ENCODE data around the gene G6PC3. TPM values are rescaled to one million over a fixed set of nuclear protein-coding genes. Genes with fewer than 3 reads are reported as not detected.

The G6PC3 gene
- polyA plus RNA-seq, 1 of the 3 experiments (the other 2 are of a cell fraction), result 166 TPM

DNA sequence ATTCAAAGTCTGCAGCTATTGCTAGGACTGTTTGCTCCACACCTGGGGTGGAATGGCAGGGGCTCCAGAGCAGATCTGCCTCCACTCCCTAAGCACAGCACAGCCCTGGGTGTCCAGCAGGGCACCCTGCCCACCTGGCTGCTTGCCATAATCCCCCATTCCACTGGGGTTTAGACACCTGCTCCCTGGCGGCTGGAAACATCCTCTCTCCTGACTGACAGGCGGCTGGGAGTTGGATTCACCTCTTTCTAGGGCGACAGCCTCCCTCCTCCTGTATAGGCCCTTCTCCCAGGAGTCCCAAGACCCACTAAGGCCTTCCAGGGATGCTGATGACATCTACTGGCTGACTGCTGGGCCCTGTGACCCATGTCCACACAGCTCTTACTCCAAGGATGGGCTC, 34.9 kb downstream of the G6PC3 start:
- Histone ChIP-seq H3K9ac (no peak overlapping the region), H2AFZ (ENCODE audit: low read depth) (no peak overlapping the region), H3K9me3 (no peaks in the 10 kb centered on the region), H3K4me1 (ENCODE audit: control insufficient read depth in 1 of 2, insufficient read depth in 2 of 2, low read depth in 1 of 2, low read length in 1 of 2) (peaks cover 30 to 40% of the 10 kb centered on the region in 2 experiments), H3K27me3 (ENCODE audit: insufficient read depth) (no peaks in the 10 kb centered on the region), H3K27ac (ENCODE audit: low read depth in 2 of 2, low read length in 1 of 2) (peak overlapping the region in 1 of 2 experiments; percentile 17; a peak in 2 of 4 replicates), H3K9me2 (no peaks in the 10 kb centered on the region), H3F3A (replicated peaks; ENCODE audit: insufficient read depth) (peaks cover 21% of the 10 kb centered on the region), H3K4me2 (no peak overlapping the region), H3K4me3 (ENCODE audit: low read depth in 2 of 2, low read length in 1 of 2) (no peak overlapping the region), H4K20me1 (ENCODE audit: insufficient read depth) (peaks cover 3% of the 10 kb centered on the region), H3K79me2 (ENCODE audit: insufficient read depth) (peaks cover 69% of the 10 kb centered on the region), H3K36me3 (replicated peaks in 1 of 2; ENCODE audit: control insufficient read depth in 1 of 2, insufficient read depth in 2 of 2, low read length in 1 of 2) (no peaks in the 10 kb centered on the region)
- CTCF ChIA-PET, result interaction anchor here (1.0 to 4.8 kb wide), 5 partner anchors 10 to 63 kb away, joined by 4 to 26 read pairs (median 5); partner anchors contain the start of gene HDAC5
- 70% methylated on average over 3 of the region's 3 CpGs for WGBS (ENCODE audit: low lambda C conversion rate)
- POLR2A ChIA-PET, result interaction anchor here (1.0 kb wide), 1 partner anchor 22 kb away, joined by 3 read pairs; no protein-coding TSS in a partner anchor
- peak; percentile 46 for DNase-seq
- no peak for TF ChIP-seq TEAD4 (IDR thresholded peaks at IDR 0.05; ENCODE audit: borderline replicate concordance, insufficient read depth)
- TF ChIP-seq, protein P1, sequence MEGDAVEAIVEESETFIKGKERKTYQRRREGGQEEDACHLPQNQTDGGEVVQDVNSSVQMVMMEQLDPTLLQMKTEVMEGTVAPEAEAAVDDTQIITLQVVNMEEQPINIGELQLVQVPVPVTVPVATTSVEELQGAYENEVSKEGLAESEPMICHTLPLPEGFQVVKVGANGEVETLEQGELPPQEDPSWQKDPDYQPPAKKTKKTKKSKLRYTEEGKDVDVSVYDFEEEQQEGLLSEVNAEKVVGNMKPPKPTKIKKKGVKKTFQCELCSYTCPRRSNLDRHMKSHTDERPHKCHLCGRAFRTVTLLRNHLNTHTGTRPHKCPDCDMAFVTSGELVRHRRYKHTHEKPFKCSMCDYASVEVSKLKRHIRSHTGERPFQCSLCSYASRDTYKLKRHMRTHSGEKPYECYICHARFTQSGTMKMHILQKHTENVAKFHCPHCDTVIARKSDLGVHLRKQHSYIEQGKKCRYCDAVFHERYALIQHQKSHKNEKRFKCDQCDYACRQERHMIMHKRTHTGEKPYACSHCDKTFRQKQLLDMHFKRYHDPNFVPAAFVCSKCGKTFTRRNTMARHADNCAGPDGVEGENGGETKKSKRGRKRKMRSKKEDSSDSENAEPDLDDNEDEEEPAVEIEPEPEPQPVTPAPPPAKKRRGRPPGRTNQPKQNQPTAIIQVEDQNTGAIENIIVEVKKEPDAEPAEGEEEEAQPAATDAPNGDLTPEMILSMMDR (IDR thresholded peaks at IDR 0.05), result no peak
- TF ChIP-seq, protein P2, sequence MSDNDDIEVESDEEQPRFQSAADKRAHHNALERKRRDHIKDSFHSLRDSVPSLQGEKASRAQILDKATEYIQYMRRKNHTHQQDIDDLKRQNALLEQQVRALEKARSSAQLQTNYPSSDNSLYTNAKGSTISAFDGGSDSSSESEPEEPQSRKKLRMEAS (IDR thresholded peaks at IDR 0.05; ENCODE audit: low read depth), result no peak
- TF ChIP-seq, protein P3, sequence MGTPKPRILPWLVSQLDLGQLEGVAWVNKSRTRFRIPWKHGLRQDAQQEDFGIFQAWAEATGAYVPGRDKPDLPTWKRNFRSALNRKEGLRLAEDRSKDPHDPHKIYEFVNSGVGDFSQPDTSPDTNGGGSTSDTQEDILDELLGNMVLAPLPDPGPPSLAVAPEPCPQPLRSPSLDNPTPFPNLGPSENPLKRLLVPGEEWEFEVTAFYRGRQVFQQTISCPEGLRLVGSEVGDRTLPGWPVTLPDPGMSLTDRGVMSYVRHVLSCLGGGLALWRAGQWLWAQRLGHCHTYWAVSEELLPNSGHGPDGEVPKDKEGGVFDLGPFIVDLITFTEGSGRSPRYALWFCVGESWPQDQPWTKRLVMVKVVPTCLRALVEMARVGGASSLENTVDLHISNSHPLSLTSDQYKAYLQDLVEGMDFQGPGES (IDR thresholded peaks at IDR 0.05; ENCODE audit: low read depth, low read length), result no peak
- TF ChIP-seq SMC3 (IDR thresholded peaks at IDR 0.05; ENCODE audit: low read depth, low read length), result no peak

DNA sequence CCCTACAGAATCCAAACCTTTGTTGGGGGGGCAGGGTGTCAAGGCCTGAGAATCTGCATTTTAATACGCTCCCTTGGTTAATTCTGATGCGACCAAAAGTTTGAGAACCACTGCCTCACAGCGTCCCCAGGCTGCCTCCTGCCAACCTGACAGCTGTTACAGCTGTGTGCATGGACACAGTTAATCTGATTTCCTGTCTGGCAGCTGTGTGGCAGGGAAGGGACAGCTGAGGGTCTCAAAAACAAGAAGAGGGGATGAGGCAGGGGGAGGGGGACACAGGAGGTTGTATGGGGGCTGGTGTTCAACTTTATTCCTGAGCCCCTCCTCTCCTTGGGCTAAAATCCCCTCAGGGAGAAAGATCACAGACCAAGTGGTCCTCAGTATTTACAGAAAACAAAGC, 35.4 kb downstream of the G6PC3 start:
- H3K9me3 ChIP-seq, result no peaks in the 10 kb centered on the region
- peak overlapping the region in 1 of 2 experiments; percentile 17; a peak in 2 of 4 replicates for H3K27ac ChIP-seq (ENCODE audit: low read depth in 2 of 2, low read length in 1 of 2)
- H3K4me3 ChIP-seq (ENCODE audit: low read depth in 2 of 2, low read length in 1 of 2), result no peak overlapping the region
- H2AFZ ChIP-seq (ENCODE audit: low read depth), result no peak overlapping the region
- ChIA-PET CTCF (interaction anchor here (1.1 to 4.8 kb wide), 3 partner anchors 10 to 63 kb away, joined by 5 to 26 read pairs (median 16); no protein-coding TSS in a partner anchor), POLR2A (interaction anchor here (1.0 kb wide), 1 partner anchor 23 kb away, joined by 3 read pairs; no protein-coding TSS in a partner anchor)
- H3K9me2 ChIP-seq, result no peaks in the 10 kb centered on the region
- H3K27me3 ChIP-seq (ENCODE audit: insufficient read depth), result no peaks in the 10 kb centered on the region
- no peak overlapping the region for H3K4me2 ChIP-seq
- peak; percentile 65 for DNase-seq
- TF ChIP-seq, protein P1 (IDR thresholded peaks at IDR 0.05), result no peak
- TF ChIP-seq JUND (IDR thresholded peaks at IDR 0.05) (no peak), GABPA (IDR thresholded peaks at IDR 0.05; ENCODE audit: low read depth) (no peak), CHD2 (IDR thresholded peaks at IDR 0.05; ENCODE audit: low read length, partially characterized antibody) (no peak), SIN3A (IDR thresholded peaks at IDR 0.05; ENCODE audit: borderline replicate concordance, low read depth, low read length) (no peak), TCF12 (IDR thresholded peaks at IDR 0.05) (no peak), GATA2 (CRISPR knock-in tag; IDR thresholded peaks at IDR 0.05) (no peak; the same call in 1 of the 2 replicates), YY1 (IDR thresholded peaks at IDR 0.05; ENCODE audit: low read depth) (no peak)
- TF ChIP-seq, protein P4, sequence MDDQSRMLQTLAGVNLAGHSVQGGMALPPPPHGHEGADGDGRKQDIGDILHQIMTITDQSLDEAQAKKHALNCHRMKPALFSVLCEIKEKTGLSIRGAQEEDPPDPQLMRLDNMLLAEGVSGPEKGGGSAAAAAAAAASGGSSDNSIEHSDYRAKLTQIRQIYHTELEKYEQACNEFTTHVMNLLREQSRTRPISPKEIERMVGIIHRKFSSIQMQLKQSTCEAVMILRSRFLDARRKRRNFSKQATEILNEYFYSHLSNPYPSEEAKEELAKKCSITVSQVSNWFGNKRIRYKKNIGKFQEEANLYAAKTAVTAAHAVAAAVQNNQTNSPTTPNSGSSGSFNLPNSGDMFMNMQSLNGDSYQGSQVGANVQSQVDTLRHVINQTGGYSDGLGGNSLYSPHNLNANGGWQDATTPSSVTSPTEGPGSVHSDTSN (IDR thresholded peaks at IDR 0.05), result no peak
- TF ChIP-seq, protein P5, sequence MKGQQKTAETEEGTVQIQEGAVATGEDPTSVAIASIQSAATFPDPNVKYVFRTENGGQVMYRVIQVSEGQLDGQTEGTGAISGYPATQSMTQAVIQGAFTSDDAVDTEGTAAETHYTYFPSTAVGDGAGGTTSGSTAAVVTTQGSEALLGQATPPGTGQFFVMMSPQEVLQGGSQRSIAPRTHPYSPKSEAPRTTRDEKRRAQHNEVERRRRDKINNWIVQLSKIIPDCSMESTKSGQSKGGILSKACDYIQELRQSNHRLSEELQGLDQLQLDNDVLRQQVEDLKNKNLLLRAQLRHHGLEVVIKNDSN (IDR thresholded peaks at IDR 0.05; ENCODE audit: borderline replicate concordance, low read depth), result no peak
- TF ChIP-seq, protein P6, sequence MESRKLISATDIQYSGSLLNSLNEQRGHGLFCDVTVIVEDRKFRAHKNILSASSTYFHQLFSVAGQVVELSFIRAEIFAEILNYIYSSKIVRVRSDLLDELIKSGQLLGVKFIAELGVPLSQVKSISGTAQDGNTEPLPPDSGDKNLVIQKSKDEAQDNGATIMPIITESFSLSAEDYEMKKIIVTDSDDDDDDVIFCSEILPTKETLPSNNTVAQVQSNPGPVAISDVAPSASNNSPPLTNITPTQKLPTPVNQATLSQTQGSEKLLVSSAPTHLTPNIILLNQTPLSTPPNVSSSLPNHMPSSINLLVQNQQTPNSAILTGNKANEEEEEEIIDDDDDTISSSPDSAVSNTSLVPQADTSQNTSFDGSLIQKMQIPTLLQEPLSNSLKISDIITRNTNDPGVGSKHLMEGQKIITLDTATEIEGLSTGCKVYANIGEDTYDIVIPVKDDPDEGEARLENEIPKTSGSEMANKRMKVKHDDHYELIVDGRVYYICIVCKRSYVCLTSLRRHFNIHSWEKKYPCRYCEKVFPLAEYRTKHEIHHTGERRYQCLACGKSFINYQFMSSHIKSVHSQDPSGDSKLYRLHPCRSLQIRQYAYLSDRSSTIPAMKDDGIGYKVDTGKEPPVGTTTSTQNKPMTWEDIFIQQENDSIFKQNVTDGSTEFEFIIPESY (IDR thresholded peaks at IDR 0.05; ENCODE audit: borderline replicate concordance, low read depth), result no peak
- peaks cover 33 to 44% of the 10 kb centered on the region in 2 experiments for H3K4me1 ChIP-seq (ENCODE audit: control insufficient read depth in 1 of 2, insufficient read depth in 2 of 2, low read depth in 1 of 2, low read length in 1 of 2)
- peaks cover 72% of the 10 kb centered on the region for H3K79me2 ChIP-seq (ENCODE audit: insufficient read depth)
- no peak overlapping the region for H3K9ac ChIP-seq
- peaks cover 21% of the 10 kb centered on the region for H3F3A ChIP-seq (replicated peaks; ENCODE audit: insufficient read depth)
- H3K36me3 ChIP-seq (replicated peaks in 1 of 2; ENCODE audit: control insufficient read depth in 1 of 2, insufficient read depth in 2 of 2, low read length in 1 of 2), result no peaks in the 10 kb centered on the region
- peaks cover 3% of the 10 kb centered on the region for H4K20me1 ChIP-seq (ENCODE audit: insufficient read depth)
- 83% methylated on average over 2 of the region's 3 CpGs for WGBS (ENCODE audit: low lambda C conversion rate)
